ENCODE data around the gene PPP5C. TPM values are rescaled to one million over a fixed set of nuclear protein-coding genes. Genes with fewer than 3 reads are reported as not detected.

Gene PPP5C
- total RNA-seq, 1 experiment from 2014 or later: 124 TPM

- H3K9me3 Mint-ChIP-seq (ENCODE audit: low read depth, unreplicated experiment): peaks cover 20% of the 10 kb centered on the region
- H3K27me3 Mint-ChIP-seq (ENCODE audit: unreplicated experiment): peaks cover 13% of the 10 kb centered on the region
- TF ChIP-seq, protein P1, sequence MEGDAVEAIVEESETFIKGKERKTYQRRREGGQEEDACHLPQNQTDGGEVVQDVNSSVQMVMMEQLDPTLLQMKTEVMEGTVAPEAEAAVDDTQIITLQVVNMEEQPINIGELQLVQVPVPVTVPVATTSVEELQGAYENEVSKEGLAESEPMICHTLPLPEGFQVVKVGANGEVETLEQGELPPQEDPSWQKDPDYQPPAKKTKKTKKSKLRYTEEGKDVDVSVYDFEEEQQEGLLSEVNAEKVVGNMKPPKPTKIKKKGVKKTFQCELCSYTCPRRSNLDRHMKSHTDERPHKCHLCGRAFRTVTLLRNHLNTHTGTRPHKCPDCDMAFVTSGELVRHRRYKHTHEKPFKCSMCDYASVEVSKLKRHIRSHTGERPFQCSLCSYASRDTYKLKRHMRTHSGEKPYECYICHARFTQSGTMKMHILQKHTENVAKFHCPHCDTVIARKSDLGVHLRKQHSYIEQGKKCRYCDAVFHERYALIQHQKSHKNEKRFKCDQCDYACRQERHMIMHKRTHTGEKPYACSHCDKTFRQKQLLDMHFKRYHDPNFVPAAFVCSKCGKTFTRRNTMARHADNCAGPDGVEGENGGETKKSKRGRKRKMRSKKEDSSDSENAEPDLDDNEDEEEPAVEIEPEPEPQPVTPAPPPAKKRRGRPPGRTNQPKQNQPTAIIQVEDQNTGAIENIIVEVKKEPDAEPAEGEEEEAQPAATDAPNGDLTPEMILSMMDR (IDR thresholded peaks at IDR 0.05; ENCODE audit: unreplicated experiment): no peak
- H3K4me1 Mint-ChIP-seq (ENCODE audit: low read depth, unreplicated experiment): no peaks in the 10 kb centered on the region
- H3K36me3 Mint-ChIP-seq (ENCODE audit: insufficient read depth, unreplicated experiment): no peaks in the 10 kb centered on the region
- no peak overlapping the region for H3K27ac Mint-ChIP-seq (ENCODE audit: unreplicated experiment)
- intact Hi-C loops (cut with micrococcal nuclease; ENCODE audit: unreplicated experiment): no loop called here
- H3K4me3 Mint-ChIP-seq (ENCODE audit: low read depth, unreplicated experiment): no peak overlapping the region
- CTCF ChIA-PET: interaction anchor here (0.5 kb wide), 1 partner anchor 401 kb away, joined by 5 read pairs; no protein-coding TSS in a partner anchor
- no peak for DNase-seq
- no TSS peak for BruUV-seq (replicated peaks)
Measured at GRCh38 chr19:46324277-46324676, 22.6 kb upstream of the PPP5C start.

DNA sequence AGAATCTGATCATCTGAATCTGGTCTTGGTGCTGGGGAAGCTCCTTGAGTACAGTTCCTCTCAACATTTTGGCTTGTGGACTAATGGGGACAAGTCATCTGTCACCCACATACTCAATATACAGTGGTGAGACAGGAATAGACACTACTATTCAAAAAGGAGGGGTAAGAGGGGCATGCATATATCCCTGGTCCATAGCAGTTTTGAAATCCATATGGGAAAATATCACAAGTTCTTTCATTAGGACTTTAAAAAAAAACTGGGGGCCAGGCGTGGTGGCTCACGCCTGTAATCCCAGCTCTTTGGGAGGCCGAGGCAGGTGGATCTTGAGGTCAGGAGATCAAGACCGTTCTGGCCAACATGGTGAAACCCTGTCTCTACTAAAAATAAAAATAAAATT is 20.3 kb upstream of the PPP5C start:
- no peaks in the 10 kb centered on the region for H3K36me3 Mint-ChIP-seq (ENCODE audit: insufficient read depth, unreplicated experiment)
- no TSS peak for BruUV-seq (replicated peaks)

GRCh38 chr19:46328079-46328478 is 18.8 kb upstream of the PPP5C start:
- peaks cover 17% of the 10 kb centered on the region for H3K27me3 Mint-ChIP-seq (ENCODE audit: unreplicated experiment)
- TF ChIP-seq, protein P1 (IDR thresholded peaks at IDR 0.05; ENCODE audit: unreplicated experiment): no peak
- no peak overlapping the region for H3K4me3 Mint-ChIP-seq (ENCODE audit: low read depth, unreplicated experiment)
- no TSS peak for BruUV-seq (replicated peaks)
- DNase-seq: no peak
- H3K27ac Mint-ChIP-seq (ENCODE audit: unreplicated experiment): no peak overlapping the region
- H3K4me1 Mint-ChIP-seq (ENCODE audit: low read depth, unreplicated experiment): no peaks in the 10 kb centered on the region
- H3K9me3 Mint-ChIP-seq (ENCODE audit: low read depth, unreplicated experiment): peaks cover 21% of the 10 kb centered on the region
- H3K36me3 Mint-ChIP-seq (ENCODE audit: insufficient read depth, unreplicated experiment): no peaks in the 10 kb centered on the region
- intact Hi-C loops (cut with micrococcal nuclease; ENCODE audit: unreplicated experiment): no loop called here
- CTCF ChIA-PET: no interaction called here

More for the DNA sequence above, 20.3 kb upstream of the PPP5C start:
- CTCF ChIA-PET: no interaction called here
- intact Hi-C loops (cut with micrococcal nuclease; ENCODE audit: unreplicated experiment): no loop called here
- H3K4me3 Mint-ChIP-seq (ENCODE audit: low read depth, unreplicated experiment): no peak overlapping the region
- H3K27me3 Mint-ChIP-seq (ENCODE audit: unreplicated experiment): peaks cover 17% of the 10 kb centered on the region
- no peak overlapping the region for H3K27ac Mint-ChIP-seq (ENCODE audit: unreplicated experiment)
- TF ChIP-seq, protein P1 (IDR thresholded peaks at IDR 0.05; ENCODE audit: unreplicated experiment): no peak
- H3K4me1 Mint-ChIP-seq (ENCODE audit: low read depth, unreplicated experiment): no peaks in the 10 kb centered on the region
- peaks cover 21% of the 10 kb centered on the region for H3K9me3 Mint-ChIP-seq (ENCODE audit: low read depth, unreplicated experiment)
- DNase-seq: no peak

- CTCF ChIA-PET: no interaction called here
- Mint-ChIP-seq H3K9me3 (ENCODE audit: low read depth, unreplicated experiment) (peaks cover 19% of the 10 kb centered on the region), H3K4me1 (ENCODE audit: low read depth, unreplicated experiment) (no peaks in the 10 kb centered on the region), H3K36me3 (ENCODE audit: insufficient read depth, unreplicated experiment) (no peaks in the 10 kb centered on the region), H3K27ac (ENCODE audit: unreplicated experiment) (no peak overlapping the region), H3K27me3 (ENCODE audit: unreplicated experiment) (peaks cover 17% of the 10 kb centered on the region), H3K4me3 (ENCODE audit: low read depth, unreplicated experiment) (no peak overlapping the region)
- no TSS peak for BruUV-seq (replicated peaks)
- intact Hi-C loops (cut with micrococcal nuclease; ENCODE audit: unreplicated experiment): no loop called here
- TF ChIP-seq, protein P1 (IDR thresholded peaks at IDR 0.05; ENCODE audit: unreplicated experiment): no peak
- no peak for DNase-seq
Measured at GRCh38 chr19:46330319-46330918, 16.5 kb upstream of the PPP5C start.

Measured in Calu3 (cell line).